ENCODE measurements around the gene RPP25L. TPM values are rescaled to one million over a fixed set of nuclear protein-coding genes. Genes with fewer than 3 reads are reported as not detected.
A peak's percentile ranks its signal among the peaks of the same experiment; 100 is the strongest.

The RPP25L gene
- total RNA-seq, 1 experiment from 2014 or later: 27.3 TPM

- DNase-seq (ENCODE audit: extremely low read depth, low read depth): peak; percentile 68
These were observed 992 bp upstream of the RPP25L start for GRCh38 chr9:34612788-34613390.

DNA sequence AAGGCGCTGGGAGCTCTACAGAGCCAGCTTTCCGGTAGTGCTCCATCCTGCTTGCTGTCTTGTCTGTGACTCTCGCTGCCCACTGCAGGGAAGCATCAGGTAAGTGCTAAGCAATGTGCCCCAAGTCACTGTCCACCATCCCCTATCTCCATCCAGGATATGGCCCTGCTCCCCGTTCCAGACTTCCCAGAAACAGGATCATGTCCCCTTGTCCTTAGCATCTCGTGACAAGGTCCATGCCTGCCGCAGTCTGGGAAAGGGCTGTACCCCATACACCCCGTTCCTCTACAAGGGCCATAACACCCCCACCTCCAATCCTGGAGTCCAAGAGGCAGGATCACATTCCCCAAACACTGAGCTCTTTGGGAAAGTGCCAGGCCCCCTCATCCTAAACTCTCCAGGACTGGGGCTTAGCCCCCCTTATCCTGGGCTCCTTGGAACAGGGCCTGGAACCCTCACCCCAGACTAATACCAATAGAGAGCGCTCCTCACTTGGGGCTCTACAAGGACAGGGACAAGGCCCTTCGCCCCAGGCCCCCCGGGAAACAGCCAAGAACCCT lies 566 bp downstream of the RPP25L start:
- no peak for DNase-seq (ENCODE audit: extremely low read depth, low read depth)

- no peak for DNase-seq (ENCODE audit: extremely low read depth, low read depth)
These were observed 1.3 kb downstream of the RPP25L start for GRCh38 chr9:34610434-34611206.

DNA sequence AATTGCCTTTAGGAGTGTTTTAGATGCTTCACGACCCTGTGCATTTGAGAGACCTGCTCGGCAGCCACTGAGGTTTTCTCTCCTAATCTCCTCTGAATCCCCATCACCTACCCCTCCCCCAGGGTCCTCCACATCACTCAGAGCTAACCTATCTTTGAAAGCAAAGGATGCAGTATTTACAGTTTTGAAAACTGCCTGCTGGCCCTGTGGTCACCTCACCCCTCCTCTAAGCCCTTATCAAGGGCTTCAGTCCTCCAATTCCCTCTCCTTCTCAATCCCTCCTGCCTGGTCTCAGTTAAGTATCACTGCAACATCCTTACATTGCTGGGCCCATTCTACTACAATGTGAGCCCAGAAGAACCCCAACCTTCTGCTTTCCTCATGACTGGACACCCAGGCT lies 4.6 kb downstream of the RPP25L start:
- DNase-seq (ENCODE audit: extremely low read depth, low read depth): no peak

DNA sequence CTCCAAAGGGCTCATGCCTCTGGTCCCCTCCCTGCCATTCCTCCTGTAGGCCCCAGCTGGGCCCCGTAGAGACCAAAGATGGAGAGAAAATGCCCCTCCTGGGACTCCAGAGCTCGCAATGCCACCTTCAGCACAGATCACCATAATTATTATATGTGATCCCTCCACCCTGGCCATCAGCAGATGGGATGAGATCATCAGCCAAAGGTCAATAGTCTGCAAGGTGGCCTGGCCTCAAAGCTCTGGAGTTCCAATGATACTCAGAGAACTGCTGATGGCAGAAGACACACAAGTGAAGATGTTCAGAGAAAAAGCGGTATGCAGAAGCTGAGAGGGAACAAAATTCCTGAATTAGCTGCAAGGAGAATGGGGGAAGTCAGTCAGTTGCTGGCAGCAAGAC lies 5.0 kb downstream of the RPP25L start:
- no peak for DNase-seq (ENCODE audit: extremely low read depth, low read depth)

DNA sequence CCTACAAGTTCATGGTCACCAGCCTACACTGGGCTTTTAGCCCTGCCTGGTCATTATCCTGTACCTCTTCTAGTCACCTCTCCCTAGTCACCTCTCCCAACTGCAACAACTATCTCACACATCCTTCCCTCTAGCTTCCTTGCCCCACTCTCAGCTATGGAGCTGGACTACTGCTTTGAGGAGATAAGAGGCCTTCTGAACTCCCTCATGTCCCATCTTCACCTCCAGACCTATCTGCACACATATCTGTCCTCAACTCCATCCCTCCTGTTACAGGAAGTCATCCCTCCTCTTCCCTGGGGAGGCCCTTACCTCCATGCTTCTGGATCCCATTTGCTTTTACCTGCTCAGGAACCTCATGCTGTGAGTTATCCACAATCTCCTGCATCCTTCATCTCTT lies 5.7 kb downstream of the RPP25L start:
- DNase-seq (ENCODE audit: extremely low read depth, low read depth): no peak

DNA sequence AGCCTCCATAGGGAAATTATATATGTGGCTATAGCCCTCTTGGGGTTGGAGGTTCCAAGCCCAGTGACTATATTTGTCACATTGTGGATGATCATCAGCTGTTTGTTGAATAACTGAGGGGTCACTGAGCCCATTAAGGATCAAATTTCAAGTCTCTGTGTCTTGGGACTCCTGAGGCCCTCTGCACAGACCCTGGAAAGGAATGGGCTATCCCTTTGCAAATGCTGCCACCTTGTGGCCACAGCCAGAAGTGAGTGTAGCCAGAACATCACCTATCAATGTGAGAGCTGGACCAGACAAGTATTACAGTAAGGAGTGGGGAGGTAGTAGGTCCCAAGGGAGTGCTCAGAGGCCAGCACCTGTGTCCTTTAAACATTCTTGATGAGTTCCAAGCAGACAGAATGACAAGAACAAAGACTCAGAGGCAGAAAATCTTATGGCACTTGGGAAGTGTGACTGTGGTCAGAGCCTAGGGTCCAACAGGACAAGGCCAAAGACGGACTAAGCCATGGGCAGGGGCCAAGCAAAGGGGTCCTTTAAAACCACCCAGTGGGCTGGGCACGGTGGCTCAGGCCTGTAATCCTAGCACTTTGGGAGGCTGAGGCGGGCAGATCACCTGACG lies 8.2 kb downstream of the RPP25L start:
- DNase-seq (ENCODE audit: extremely low read depth, low read depth): peak; percentile 65

GRCh38 chr9:34601937-34602573 lies 9.8 kb downstream of the RPP25L start:
- no peak for DNase-seq (ENCODE audit: extremely low read depth, low read depth)

DNA sequence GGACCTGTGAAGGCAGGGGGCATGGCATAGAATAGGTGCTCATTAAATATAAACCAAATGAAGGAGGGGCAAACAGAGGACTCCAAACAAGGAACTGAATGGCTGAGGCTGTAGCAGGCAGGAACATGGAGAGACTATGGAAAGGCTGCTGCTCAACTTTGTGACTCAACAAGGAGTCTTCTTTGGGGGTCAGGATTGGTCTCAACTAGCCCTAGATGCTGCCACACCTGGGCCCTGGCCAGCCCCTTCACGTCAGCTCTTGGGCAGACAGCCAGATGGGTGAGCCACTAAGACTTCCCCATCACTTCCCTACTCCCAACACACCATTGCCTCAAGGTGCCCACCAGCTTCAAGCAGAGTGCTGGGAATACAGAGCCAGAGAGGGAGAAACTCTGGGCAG lies 11.0 kb downstream of the RPP25L start:
- no peak for DNase-seq (ENCODE audit: extremely low read depth, low read depth)

DNA sequence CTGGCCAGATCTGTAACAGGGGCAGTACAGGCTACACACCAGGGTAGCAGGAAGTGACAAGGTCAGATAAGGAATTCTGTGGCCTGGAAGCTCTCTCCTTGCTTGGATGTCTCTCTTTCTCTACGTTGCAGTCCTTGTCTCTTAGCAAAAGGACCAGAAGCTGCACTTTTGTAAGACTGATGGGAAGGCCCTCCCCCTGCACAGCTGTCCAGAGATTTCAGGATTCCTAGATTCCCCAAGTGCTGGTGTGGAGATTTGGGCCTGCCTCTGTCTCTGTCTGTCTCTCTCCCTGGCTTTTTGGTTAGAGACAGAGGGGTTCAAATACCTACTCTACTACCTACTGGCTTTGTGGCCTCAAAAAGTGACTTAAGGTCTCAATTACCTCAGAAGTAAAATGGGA lies 12.4 kb downstream of the RPP25L start:
- no peak for DNase-seq (ENCODE audit: extremely low read depth, low read depth)

- DNase-seq (ENCODE audit: extremely low read depth, low read depth): no peak
These were observed 17.7 kb downstream of the RPP25L start for GRCh38 chr9:34594177-34594576.

- DNase-seq (ENCODE audit: extremely low read depth, low read depth): no peak
These were observed 18.8 kb downstream of the RPP25L start for GRCh38 chr9:34592895-34593601.

DNA sequence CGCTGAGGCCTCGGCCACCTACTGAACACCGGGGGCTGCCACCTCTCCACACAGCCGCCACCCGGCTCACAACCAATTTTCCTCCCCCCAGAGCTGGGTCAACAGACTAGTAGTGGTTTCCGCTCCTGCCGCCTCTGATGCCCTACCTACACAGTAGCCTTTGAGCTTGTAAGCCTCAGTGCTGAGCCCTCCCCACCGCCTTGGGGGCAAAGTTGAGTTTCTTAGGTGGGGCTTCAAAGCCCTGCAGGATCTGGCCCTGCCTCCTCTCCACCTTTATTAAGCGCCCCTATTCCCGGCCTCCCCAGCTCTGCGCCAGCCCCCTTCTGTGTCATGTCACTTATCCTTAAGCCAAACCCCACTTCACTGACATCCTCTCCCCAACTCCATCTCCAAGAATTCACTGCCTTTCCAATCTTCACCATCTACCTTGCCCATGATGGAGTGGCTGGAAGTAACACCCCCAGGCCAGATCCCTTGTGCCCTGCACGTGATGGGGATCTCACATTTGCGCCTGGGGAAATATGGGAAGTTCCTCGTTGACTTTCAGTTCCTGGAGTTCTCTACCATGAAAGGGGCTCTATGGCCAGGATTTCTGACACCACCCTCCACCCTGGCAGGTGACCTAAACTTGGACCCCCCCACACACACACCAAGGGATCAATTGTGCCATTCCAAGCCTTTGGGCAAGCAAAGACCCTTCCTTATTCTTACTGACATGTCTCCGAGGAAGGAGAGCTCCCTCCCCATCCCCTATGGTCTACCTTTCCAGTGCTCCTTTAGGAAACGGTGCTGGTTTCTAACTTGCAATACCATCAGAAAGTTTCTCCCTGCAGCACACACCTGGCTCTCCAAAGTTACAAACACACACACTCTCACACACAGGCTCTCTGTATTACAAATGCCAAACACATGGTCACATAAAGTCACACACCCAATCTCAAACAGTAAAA lies 19.7 kb downstream of the RPP25L start:
- no peak for DNase-seq (ENCODE audit: extremely low read depth, low read depth)

DNA sequence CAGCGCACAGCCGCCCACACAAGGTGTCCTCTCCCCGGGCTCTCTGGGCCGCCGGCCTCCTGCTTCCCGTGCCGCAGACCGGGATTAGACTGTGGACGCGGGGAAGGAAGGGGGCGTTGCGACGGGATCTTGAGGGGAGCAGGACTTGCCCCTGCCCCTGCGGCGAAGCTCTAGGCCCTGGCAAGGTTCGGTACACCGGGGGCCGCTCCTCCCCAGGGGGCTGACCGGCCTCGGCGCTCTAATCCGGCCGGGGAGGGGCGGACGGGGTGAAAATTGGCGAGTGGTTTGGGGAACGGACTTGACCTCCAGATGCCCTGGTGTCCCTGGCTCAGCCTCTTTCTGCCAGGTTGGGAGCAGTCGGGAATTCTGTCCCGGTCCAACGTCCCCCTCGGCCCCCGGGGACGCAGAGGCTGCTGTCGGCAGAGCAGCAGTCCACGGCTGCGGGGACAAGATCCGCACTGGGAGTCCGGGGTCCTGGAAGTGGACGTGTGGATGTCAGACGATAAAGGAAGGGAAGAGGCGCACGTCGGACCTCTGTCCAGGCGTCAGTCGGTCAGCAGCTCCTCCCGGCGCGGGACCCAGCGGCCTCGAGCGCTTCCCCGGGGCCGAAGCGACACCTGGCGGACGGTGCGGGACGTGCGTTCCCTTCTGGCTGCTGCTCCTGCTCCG lies 20.5 kb downstream of the RPP25L start:
- DNase-seq (ENCODE audit: extremely low read depth, low read depth): peak; percentile 62

- no peak for DNase-seq (ENCODE audit: extremely low read depth, low read depth)
These were observed 21.3 kb downstream of the RPP25L start for GRCh38 chr9:34590381-34591247.

DNA sequence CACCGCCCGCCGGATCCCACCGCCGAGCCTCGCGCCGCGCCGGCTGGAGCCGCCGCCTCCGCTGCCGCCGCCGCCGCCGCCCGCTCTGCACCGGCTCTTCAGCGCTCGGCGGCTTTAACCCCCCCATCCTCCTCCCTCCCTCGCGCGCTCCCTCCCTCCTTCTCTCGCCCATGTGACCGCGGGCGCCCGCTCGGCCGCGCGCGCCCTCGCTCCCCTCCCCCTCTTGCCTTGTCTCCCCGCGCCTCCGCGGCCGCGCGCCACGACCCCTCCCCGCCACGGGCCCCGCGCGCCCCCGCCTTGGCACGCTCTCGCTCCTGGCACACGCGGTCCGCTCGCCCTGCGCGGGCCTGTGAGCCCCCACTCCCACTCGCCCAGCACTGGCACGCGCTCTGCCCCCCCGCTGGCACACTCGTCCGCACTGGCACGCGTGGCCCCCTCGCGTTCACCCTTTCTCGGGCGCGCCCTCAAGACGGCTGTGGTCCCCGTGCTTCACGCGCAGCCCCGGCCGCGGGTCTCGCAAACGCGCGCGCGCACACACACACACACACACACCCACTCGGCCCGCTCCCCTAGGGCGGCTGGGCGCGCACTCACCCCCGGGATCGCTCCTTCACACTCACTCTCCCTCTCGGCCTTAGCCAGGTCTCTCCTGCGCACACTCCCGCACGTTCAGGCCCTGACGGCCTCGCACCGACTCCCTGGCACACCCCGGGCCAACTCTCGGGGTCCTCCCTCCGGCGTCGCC lies 22.1 kb downstream of the RPP25L start, which contains the start of gene CNTFR:
CNTFR (minus strand) TSS at position 89 of the 745 bp plus-strand sequence. CDS start 20,743 bp downstream, outside the sequence.
- no peak for DNase-seq (ENCODE audit: extremely low read depth, low read depth)

Data from NCI-H460 (cell line).